ENCODE data around the gene TMCO1.
"Not testable (repeated sequence)": the region's sequence is repeated elsewhere in the genome, so short reads cannot be mapped to it uniquely, and the experiment has no call there.

The TMCO1 gene, protein sequence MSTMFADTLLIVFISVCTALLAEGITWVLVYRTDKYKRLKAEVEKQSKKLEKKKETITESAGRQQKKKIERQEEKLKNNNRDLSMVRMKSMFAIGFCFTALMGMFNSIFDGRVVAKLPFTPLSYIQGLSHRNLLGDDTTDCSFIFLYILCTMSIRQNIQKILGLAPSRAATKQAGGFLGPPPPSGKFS

DNA sequence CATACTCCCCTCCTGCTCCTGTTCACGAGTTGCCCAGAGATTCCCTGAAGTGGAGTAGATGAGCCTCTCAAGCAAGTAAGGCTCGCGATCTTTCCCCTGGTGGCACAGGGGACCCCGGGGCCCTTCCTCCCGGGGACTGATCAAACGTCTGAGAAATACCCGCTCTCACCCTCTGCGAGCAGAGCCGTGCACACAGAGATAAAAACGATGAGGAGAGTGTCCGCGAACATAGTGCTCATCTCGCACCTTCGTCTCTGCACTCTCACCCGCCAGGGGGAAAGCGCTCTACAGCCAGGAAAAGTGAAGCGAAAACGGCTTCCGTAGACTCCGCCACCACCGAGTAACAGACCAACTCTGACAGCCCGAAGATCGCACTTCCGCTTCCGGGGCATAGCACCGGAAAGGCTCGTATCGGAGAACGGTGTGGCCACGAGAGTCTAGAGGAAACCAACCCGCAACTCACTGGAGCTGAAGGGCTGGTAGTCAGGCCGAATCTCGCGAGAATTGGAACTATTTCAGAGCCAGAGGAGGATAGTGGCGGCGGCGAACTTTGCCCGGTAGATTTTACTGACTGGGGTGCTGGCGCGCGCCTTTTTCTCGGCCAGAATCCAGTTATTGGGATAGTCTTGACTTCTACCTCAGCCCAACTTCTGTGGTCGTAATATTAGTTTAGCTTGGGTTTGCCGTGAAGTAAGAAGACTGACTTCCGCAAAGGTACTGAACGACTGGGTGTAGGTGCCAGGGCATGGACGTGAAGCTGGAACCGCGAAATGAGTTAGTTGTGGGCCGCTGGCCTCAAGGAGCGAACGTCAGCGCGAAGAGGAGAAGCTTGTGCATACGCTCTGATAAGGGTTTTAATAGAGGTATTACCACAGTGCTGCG is at the start of gene TMCO1:
TMCO1 (minus strand) TSS at position 356 of the 882 bp plus-strand sequence; CDS start at position 239, 117 bp downstream.
- peak; percentile 97 for DNase-seq

DNA sequence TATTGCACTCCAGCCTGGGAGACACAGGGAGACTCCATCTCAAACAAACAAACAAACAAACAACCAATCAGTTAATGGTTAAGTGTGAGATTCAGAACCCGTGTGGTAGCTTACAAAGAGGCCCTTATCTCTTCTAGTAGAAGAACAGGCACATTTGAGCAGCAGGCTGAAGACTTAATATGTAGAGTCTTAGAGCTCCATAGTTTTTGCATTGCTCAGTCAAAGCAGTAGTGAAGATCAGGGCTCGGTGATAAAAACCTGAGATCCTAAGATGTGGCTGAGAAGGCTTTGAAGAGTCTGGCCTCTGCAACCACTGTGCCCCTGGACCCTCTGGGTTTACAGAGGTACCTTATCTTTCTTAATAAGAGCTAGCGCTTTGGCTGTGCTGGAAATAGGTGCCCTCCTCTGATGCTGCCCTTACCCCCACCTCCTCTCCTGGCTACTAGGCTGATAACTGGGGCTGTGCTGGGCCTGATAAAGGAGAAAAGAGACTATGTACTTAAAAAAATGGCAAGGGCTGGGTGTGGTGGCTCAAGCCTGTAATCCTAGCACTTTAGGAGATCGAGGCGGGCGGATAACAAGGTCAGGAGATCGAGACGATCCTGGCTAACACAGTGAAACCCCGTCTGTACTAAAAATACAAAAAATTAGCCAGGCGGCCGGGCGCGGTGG is 48.3 kb upstream of the TMCO1 start:
- no peak for DNase-seq

DNA sequence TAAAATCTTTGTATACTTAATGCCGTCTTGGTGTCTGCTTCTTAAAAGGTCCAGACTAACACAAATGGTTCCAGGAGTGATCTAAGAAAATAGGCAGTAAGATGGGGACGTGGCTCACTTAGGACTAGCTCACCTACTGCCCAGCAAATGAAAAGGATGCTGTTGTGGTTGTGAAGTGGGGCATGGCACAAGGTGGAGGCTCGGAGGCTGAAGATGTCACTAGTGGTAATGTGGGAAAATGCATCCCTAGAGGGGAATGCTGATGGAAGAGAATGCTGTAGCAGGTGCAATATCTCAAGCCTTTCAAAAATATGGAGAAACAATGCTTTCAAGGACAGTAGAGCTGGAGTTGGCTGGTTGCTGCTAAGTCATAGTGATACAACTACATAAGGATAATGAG is 47.5 kb upstream of the TMCO1 start:
- no peak for DNase-seq

DNA sequence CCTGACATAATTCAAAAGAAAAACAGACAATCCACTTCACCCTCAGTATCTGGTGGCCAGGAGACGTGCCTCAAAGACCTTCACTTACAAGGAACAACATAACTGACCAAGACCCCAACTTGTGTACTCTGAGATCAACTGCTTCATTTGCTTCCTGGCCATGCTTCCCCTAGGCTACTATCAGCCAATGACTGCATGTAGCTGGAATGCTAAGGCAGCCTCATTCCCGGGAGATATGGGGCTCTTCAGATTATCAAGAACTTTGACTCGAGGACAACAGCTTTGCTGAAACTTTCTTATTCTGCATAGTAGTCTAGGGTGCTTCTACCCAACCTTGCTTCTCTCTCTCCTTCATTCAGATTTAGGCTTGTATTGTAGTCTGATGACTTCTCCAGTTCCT is 47.1 kb upstream of the TMCO1 start:
- DNase-seq, result no peak

DNA sequence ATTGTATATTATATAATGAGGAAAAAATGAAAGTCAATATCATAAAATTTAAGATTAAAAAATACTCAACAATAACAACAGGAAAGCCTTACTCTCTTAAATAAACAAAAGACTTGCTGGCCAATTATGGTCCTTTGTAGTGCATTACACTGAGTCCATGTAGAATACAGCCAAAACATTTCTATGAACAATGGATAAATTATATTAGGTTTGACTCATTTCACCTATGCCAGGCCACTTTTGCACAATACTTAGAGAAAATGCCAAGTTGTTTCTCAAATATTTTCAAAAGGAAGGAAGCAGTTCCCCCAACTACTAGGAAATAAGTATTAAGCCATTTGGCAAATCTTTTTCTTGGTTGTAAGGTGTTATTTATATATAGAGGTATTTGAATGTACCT is 38.9 kb upstream of the TMCO1 start:
- no peak for DNase-seq

DNA sequence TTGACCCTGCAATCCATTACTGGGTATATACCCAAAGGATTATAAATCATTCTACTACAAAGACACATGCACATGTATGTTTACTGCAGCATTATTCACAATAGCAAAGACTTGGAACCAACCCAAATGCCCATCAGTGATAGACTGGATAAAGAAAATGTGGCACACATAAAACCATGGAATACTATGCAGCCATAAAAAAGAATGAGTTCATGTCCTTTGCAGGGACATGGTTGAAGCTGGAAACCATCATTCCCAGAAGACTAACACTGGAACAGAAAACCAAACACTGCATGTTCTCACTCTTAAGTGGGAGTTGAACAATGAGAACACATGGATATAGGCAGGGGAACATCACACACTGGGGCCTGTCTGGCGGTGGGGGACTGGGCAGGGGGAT is 35.8 kb upstream of the TMCO1 start:
- DNase-seq, result not testable (repeated sequence)

DNA sequence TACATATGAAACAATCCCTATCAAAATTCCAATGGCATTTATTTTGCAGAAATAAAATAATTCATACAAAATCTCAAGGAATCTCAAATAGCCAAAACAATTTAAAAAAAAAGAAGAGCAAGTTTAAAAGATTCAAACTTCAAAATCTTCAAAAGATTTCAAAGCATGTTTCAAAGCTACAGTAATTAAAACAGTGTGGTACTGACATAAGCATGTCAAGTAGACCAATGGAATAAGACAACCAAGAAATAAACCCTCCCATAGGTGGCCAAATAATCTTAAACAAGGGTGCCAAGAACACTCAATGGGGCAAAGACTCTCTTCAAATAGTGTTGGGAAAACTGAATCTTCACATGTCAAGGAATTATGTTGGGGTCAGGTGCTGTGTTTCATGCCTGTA is 30.7 kb upstream of the TMCO1 start:
- no peak for DNase-seq

DNA sequence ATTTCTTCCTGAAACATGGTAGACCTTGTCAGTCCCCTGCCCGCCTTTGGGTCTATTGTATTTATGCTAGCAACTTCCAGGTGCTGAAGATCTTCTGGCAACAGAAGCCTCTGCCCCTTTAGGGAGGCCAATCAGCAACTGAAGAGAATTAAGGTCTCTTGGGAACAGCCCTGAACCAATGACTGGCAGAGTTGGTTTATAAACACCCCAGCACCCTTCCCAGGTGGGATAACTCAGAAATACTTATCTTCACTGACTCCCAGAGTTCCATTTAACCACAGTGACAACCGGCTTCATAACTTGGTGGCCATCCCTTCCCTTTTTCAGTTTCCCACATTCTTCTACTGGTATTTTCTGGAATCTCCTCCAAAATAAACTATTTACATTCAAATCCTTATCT is 27.2 kb upstream of the TMCO1 start:
- DNase-seq, result no peak

DNA sequence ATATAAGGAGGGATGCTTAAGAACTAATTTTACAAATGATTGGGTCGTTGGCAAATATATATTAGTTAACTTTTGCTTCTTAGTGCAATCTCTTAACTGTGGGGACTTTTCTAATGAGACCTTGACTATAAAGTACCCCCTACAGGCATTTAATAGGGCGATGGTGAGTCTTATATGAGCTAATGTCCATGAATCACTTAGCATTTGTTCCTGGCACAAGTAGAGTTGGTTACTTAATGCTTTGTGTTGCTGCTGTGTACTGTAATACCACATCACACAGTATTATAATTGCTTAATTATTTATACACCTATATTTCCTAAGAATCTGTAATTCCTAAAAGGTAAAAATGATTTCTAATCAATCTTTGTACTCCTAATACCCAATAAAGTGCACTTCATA is 25.3 kb upstream of the TMCO1 start:
- no peak for DNase-seq

DNA sequence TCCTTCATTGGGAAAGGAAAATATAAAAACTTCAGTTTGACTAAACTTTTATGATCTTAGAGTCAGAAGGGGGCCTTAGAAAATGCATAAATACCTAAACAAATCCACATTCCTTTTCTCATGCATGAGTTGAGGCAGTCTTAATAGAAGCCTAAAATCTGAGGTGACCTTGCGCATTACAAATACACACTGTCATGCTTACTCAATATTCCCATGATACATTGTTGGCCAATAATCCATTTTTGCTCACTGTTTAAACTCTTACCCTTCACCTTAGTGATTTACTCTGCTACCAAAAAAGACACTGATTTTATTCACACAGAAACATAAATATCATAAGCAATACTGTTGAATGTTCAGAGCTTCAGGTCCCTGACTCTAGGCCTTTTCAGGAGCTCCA is 19.1 kb upstream of the TMCO1 start:
- DNase-seq, result no peak

DNA sequence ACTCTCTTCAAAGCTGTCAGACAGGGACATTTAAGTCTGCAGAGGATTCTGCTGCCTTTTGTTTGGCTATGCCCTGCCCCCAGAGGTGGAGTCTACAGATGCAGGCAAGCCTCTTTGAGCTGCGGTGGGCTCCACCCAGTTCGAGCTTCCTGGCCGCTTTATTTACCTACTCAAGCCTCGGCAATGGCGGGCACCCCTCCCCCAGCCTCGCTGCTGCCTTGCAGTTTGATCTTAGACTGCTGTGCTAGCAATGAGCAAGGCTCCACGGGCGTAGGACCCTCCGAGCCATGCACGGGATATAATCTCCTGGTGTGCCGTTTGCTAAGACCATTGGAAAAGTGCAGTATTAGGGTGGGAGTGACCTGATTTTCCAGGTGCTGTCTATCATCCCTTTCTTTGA is 14.9 kb upstream of the TMCO1 start:
- DNase-seq, result not testable (repeated sequence)

DNA sequence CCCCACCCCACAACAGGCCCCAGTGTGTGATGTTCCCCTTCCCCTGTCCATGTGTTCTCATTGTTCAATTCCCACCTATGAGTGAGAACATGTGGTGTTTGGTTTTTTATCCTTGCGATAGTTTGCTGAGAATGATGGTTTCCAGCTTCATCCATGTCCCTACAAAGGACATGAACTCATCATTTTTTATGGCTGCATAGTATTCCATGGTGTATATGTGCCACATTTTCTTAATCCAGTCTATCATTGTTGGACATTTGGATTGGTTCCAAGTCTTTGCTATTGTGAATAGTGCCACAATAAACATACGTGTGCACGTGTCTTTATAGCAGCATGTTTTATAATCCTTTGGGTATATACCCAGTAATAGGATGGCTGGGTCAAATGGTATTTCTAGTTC is 9.5 kb upstream of the TMCO1 start:
- DNase-seq, result not testable (repeated sequence)

DNA sequence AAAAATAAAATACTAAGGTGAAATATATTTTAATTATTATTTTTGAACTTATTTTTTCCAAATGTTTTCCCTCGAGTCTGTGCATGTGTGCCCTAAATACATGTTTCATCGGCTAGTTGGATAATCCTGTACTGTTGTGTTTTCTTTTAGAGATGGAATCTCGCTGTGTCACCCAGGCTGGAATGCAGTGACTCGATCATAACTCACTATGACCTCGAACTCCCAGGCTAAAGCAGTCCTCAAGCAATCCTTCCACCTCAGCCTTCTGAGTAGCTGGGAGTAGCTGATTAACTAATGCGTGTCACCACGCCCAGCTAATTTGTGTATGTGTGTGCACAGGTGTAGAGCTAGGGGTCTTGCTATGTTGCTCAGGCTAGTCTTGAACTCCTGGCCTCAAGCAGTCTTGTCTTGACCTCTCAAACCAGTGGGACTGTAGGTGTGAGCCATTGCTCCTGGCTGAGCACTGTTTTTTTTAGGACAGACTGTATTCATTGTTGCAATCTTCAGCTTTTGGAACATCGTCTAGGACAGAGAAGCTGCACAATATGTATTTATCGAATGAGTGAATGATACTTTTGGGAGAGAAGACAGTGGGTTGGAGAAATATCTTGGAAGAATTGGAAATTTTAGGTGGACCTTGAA is 4.8 kb upstream of the TMCO1 start:
- no peak for DNase-seq

DNA sequence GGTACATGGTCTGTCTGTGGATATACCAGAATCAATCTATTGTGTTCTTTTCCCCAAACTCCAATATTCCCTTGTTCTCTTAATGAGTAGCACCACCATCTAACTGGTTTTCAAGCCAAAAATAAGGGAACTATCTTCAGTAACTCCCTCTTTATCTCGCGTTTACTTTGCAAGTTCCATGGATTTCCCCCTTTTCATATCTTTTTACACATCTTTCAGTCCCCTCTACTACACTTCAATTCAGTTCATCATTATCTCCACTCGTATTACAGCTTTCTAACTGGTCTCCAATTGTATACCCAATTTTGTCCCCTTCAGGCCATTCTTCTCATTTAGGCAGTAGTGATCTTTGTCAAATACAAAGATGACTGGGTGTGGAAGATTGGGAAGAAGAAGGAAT is 4.1 kb upstream of the TMCO1 start:
- DNase-seq, result no peak

DNA sequence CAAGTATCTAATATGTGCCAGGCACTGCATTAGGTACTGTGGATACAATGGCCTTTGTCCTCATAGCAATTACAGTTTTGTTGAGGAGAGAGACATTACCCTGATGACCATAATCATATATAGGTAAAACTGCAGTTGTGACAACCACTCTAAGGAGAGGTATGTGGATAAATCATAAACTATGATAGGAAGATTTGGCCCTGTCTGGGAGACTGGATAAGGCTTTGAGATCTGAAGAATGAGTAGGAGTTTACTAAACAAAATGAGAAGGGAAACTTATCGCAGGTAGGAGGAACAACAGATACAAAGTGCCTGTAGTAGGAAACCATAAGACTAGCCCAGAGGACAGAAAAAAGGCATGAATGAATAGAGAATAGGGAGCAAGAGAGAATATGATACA is 4.4 kb downstream of the TMCO1 start:
- DNase-seq, result no peak

DNA sequence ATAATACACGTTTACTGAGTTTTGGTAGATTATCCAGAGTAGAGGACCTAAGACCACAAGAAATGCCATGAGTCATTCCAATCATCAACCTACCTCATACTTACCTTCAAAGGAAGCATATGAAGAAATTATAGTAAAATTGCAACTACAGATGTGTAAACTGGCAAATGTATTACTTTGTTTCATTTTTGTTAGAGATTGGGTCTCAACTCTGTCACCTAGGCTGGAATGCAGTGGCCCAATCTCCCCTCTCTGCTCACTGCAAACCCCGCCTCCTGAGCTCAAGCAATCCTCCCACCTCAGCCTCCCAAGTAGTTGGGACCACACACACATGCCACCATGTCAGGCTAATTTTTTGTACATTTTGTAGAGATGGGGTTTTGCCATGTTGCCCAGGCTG is 5.2 kb downstream of the TMCO1 start:
- DNase-seq, result no peak

DNA sequence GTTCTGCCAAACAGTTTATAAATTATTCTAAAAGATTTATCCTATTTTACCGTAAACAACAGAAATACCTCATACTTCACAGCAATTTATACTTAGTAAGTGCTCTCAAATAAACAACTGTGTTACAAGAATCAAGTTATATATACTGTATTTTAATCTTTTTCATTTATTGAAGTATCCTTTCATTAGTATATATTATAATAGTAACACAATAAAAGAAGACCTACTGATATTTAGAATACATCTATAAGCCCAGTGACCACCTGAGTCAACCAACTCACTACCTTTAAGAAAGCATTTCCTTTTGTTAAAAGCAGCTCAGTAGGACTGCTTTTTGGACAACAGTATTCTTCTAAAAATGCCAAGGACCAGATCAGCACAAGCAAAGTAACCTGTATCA is 5.9 kb downstream of the TMCO1 start:
- no peak for DNase-seq

DNA sequence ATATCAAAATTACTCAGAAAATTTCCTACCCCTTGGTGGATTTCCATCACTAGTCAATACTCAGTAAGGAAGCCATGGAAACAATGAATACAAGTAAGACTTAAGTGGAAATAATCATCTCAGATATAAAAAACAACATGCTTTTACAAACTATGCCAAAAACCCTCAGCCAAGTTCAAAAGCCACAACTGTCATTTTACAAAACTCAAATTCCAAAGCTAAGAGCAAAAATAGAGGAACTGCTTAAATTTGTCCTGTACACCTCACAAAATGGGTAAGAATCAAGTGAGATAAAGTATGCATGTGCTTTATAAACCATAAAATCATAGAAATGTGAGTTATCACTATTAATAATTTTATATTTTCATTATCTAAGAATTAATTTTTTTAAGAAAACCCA is 9.6 kb downstream of the TMCO1 start:
- no peak for DNase-seq

DNA sequence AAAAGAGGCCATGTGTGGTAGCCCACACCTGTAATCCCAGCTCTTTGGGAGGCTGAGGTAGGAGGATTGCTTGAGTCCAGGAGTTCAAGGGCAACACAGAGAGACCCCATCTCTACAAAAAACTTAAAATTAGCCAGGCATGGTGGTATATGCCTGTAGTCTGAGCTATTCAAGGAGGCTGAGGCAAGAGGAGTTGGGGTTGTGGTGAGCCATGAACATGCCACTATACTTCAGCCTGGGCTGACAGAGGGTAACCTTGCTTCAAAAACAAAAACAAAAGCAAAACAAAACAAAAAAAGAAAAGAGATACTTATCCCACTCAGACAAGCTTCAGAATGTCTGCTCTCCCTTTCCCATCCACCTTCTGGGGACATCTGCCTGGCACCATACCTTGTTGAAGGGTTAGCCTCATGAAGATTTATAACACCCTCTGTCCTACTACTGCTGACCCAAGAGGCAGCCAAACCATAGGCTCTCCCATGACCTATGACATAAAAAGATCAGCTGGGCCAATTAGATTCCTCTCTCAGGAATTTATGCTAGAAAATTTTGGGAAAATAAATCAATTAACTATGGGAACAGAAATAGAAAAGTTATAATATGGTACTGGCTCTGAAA is 13.2 kb downstream of the TMCO1 start:
- DNase-seq, result no peak

DNA sequence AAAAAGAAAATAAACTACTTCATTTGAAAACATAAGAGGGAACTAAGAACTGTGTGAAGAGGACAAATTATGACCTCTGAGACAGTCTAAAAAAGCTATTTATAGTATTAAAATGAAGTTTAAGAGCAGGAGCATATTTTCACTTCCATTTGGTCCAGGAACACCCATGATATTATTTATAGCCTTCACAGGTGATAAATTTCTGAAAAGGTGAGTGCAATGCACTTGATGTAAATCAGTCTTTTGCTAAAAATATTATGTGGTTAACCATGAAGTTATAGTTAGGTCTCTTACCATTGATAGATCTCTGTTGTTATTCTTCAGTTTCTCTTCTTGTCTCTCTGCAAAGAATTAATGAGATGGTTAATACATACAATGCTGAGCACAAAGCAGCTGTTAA is 14.7 kb downstream of the TMCO1 start:
- DNase-seq, result no peak

DNA sequence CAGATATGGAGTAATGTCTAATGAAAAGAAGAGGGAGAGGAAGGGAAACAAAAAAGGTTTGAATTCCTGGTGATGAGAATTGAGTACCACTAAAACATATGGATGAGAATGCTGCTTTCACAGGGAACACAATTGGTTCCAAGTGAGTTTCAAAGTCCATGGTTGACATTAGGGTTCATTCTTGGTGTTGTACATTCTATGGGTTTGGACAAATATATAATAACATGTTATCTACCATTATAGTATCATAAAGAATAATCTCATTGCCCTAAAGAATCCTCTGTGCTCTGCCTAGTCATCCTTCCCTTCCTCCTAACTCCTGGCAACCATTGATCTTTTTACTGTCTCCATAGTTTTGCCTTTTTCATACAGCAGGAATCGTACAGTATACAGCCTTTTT is 20.1 kb downstream of the TMCO1 start:
- no peak for DNase-seq

DNA sequence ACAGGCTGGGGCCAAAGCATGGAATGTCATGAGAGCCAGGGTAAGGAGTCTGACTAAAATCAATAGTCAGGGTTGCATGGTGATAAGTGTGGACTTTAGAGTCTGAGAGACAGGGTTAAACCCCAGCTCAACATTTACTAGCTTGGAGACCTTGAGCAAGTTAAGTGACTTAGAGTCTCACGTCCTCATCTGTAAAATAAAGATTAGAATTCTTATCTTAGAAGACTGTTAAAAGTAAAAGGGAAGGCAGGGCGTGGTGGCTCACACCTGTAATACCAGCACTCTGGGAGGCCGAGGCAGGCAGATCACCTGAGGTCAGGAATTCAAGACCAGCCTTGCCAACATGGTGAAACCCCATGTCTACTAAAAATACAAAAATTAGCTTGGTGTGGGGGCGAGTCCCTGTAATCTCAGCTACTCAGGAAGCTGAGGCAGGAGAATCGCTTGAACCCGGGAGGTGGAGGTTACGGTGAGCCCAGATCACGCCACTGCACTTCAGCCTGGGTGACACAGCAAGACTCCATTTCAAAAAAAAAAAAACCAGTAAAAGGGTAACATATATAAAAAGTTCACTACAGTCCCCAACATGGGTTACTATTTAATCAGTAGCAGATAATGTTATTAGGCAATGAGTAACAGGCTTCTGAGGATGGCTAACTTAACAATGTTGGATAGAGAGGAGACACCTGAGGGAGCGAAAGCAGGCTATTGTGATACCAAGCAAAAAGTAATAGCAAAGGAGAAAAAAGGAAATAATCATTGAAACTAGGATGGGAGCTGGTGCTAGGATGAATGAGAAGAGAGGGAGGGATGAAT is 20.8 kb downstream of the TMCO1 start:
- no peak for DNase-seq
